Tibial nerve (tissue), 4 donors: ENCODE results near the gene ZNF579.

Source experiments
- EP300 ChIP-seq, 2 donors: sonication (generic); formaldehyde crosslinking; IDR thresholded peaks; one replicate each; pipeline ENCODE4 v1.6.1; 2017; ENCODE audit warnings: antibody characterized with exemption in 2 of 2, mild to moderate bottlenecking in 1 of 2
- POLR2A ChIP-seq, 2 donors: fragments of 450-650 bp; IDR thresholded peaks; one replicate each; pipeline ENCODE4 v1.6.1; 2017; ENCODE audit warnings: antibody characterized with exemption in 2 of 2, mild to moderate bottlenecking in 2 of 2, moderate library complexity in 2 of 2
- TF ChIP-seq, protein P1 (sequence below), 5 experiments: fragments of 200-600 bp in 3 of 5; fragments of 450-650 bp in 2 of 5; sonication (generic) in 3 of 5; IDR thresholded peaks; one replicate each; pipeline ENCODE4 v1.5.1; 2016 to 2019; ENCODE audit warnings: antibody characterized with exemption in 5 of 5, mild to moderate bottlenecking in 3 of 5, moderate library complexity in 2 of 5

GRCh38 chr19:55599468-55599841 lies 18.8 kb upstream of the ZNF579 start, which contains the start of gene FIZ1:
- TF ChIP-seq POLR2A (IDR thresholded peaks at IDR 0.05) (no peak), EP300 (IDR thresholded peaks at IDR 0.05) (peak; percentile 67 to 80)
- TF ChIP-seq, protein P1, sequence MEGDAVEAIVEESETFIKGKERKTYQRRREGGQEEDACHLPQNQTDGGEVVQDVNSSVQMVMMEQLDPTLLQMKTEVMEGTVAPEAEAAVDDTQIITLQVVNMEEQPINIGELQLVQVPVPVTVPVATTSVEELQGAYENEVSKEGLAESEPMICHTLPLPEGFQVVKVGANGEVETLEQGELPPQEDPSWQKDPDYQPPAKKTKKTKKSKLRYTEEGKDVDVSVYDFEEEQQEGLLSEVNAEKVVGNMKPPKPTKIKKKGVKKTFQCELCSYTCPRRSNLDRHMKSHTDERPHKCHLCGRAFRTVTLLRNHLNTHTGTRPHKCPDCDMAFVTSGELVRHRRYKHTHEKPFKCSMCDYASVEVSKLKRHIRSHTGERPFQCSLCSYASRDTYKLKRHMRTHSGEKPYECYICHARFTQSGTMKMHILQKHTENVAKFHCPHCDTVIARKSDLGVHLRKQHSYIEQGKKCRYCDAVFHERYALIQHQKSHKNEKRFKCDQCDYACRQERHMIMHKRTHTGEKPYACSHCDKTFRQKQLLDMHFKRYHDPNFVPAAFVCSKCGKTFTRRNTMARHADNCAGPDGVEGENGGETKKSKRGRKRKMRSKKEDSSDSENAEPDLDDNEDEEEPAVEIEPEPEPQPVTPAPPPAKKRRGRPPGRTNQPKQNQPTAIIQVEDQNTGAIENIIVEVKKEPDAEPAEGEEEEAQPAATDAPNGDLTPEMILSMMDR (IDR thresholded peaks at IDR 0.05), result no peak
